ENCODE measurements around the gene MCOLN1. TPM values are rescaled to one million over a fixed set of nuclear protein-coding genes. Genes with fewer than 3 reads are reported as not detected.

The MCOLN1 gene
- total and polyA plus RNA-seq, 9 of the 15 experiments (the other 6 are each of a cell fraction or from before 2014, with no cell fraction given): 0.25 to 15.4 (median 7.1) TPM

GRCh38 chr19:7522072-7522922 lies at the start of gene MCOLN1 (continued):
- no peak; the same call in none of the 2 replicates for TF ChIP-seq AFF4 (CRISPR knock-in tag; IDR thresholded peaks at IDR 0.05)
- no peak for TF ChIP-seq RNF219 (CRISPR knock-in tag; IDR thresholded peaks at IDR 0.05)
- peak; percentile 24 for TF ChIP-seq BRD9 (IDR thresholded peaks at IDR 0.05; ENCODE audit: low read depth, partially characterized antibody)
- TF ChIP-seq ZNF23 (CRISPR knock-in tag; IDR thresholded peaks at IDR 0.05): no peak
- peak; percentile 70 for TF ChIP-seq HCFC1 (IDR thresholded peaks at IDR 0.05; ENCODE audit: low read depth, low read length)
- TF ChIP-seq SP2 (IDR thresholded peaks at IDR 0.05; ENCODE audit: extremely low read depth, low read depth, low read length, poor library complexity, severe bottlenecking): peak; percentile 27
- no peak; the same call in 1 of the 2 replicates for TF ChIP-seq TRIM25 (IDR thresholded peaks at IDR 0.05; ENCODE audit: borderline replicate concordance)
- no peak for TF ChIP-seq E4F1 (CRISPR knock-in tag; IDR thresholded peaks at IDR 0.05; ENCODE audit: borderline replicate concordance)
- TF ChIP-seq THRB (CRISPR knock-in tag; conservative IDR thresholded peaks at IDR 0.05): 0 out of 2 replicates have a peak, but pooled peaks have one; percentile 55
- no peak; the same call in 1 of the 2 replicates for TF ChIP-seq ZNF239 (CRISPR knock-in tag; IDR thresholded peaks at IDR 0.05)
- no peak for TF ChIP-seq DDX20 (tag; IDR thresholded peaks at IDR 0.05; ENCODE audit: low read depth)
- no peak; a peak in 1 of 4 replicates for TF ChIP-seq KDM1A (IDR thresholded peaks at IDR 0.05)

All from K562 (cell line).